Left cardiac atrium (tissue), 4 donors: ENCODE data around the gene ETNK2. TPM values are rescaled to one million over a fixed set of nuclear protein-coding genes. Genes with fewer than 3 reads are reported as not detected.
A peak's percentile ranks its signal among the peaks of the same experiment; 100 is the strongest.
"Not testable (repeated sequence)": the region's sequence is repeated elsewhere in the genome, so short reads cannot be mapped to it uniquely, and the experiment has no call there.

ENCODE experiments used
- ATAC-seq, 2 donors: fragments of 200-7000 bp; cut with Tn5 transposase; one replicate each; pipeline ENCODE4 v1.9.1; 2020; ENCODE audit warnings: mild to moderate bottlenecking in 2 of 2, moderate library complexity in 2 of 2
- DNase-seq: peaks from one replicate; pipeline ENCODE4 v3.0.0-alpha.2; 2020
- intact Hi-C, 2 donors: fragments of 100-400 bp; cut with DNase I; formaldehyde crosslinking; loops; one replicate each; pipeline versions ENCODE4 v1.14.1 to v1.15.1; 2022 to 2023
- total RNA-seq, 2 donors: library from RNA; stranded (reverse); fragmentation: NEBNext Ultra II Directional; extraction: Animal tissue kit (Norgen Biotek cat#: 25700); gene quantifications; one replicate each; pipeline ENCODE4 v1.2.1, GENCODE V29; 2021
- donor health status: DM: no; HTN: yes; CAD: no.
- donor health status: DM: no; HTN: yes; CAD: no; lungs with severe emphysema.
- donor health status: DM: yes; HTN: yes; CAD: no.
- donor health status: Dilated cardiomyopathy.

The ETNK2 gene
- total RNA-seq, 2 donors from 2014 or later: 5.3 to 6.2 TPM

DNA sequence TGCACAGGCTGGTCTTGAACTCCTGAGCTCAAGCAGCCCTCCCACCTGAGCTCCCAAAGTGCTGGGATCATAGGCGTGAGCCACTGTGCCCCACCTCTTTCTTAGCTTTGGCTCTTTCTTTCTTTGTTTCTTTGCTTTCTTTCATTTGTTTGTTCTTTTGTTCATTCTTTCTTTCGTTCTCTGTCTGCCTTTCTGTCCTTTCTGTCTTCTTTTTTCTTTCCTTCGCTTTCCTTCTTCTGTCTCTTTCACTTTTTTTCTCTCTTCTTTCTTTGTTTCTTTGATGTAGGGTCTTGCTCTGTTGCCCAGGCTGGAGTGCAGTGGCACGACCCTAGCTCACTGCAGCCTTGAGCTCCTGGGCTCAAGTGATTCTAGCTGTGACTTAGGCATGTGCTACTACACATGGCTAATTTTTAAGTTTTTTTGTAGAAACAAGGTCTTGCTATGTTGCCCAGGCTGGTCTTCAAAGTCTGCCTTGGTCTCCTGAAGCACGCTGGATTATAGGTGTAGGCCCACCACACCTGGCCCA, 60.0 kb downstream of the ETNK2 start:
- no peak for DNase-seq
- intact Hi-C loops: no loop called here
- no peak for ATAC-seq

DNA sequence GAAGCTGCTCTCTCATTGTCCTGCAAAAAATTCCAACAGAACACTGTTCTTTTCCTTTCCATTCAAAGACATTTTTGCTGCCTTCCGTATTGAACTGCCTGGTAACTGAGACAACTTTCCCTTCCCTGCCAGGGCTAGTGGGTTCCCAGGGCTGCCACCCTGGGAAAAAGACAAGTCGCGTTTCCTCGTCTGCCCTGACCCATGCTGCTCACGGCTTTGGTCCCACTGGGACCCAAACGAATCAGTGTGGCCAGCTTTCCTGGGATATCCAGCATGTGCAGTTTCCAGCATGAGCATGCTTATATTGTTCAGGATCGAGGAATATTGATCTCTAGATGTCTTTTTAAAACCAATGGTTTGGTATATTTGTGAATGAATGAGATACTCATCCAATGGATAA, 60.8 kb downstream of the ETNK2 start:
- DNase-seq (no peak), ATAC-seq (no peak)
- intact Hi-C loops: no loop called here

DNA sequence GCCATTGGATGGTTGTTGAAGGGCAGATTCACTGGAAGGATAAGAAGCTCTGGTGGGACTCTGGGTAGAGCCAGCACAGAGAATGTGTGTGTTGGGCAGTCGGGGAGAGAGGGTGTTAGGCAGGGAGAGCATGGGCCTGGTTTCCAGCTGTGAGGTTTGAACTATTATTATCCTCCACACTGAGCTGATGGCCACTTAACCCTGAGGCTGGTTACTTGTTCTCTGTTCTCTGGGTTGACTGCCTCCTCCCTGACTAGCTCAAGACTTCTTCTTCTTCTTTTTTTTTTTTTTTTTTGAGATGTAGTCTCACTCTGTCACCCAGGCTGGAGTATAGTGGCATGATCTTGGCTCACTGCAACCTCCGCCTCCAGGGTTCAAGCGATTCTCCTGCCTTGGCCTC, 61.7 kb downstream of the ETNK2 start:
- ATAC-seq, DNase-seq, intact Hi-C loops: not testable (repeated sequence)

DNA sequence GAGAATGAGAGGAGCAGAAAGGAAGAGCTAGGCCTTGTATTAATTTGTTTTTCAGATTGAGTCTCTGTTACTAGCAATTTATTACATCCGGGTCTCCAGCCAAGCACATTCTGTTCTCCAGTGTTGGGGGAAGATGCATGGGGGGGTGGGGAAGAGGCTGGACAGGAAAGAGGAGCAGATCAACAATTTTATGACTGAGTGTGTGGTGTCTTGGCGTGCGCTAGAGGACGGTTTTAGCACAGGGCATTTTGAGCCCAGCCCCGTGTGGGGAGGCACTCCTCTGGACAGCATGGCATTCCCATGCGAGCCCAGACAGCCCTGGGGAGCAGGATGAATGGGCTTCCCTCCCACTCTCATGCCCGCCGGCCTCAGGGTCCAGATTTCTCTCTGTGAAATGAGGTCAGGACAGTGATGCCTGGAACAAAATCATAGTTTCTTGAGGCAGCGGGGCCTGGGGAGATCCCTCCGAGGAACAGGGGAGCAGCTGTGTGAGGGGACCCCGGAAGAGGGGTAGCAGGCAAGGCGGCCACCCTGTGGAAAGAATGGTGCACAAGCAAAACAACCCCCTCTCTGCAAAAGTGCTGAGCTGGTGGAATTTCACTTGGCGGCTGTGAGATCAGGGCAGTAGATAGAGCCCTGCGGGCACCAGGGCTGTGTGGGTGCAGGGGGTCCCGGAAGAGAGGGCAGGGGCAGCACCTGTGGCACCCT, 62.6 kb downstream of the ETNK2 start:
- intact Hi-C loops: no loop called here
- DNase-seq (no peak), ATAC-seq (peak; percentile 36 to 59)

- no peak for ATAC-seq
- intact Hi-C loops: no loop called here
- no peak for DNase-seq
Measured at GRCh38 chr1:204088596-204088995, 63.2 kb downstream of the ETNK2 start.

GRCh38 chr1:204087893-204088528, 63.8 kb downstream of the ETNK2 start:
- no peak for ATAC-seq
- intact Hi-C loops: no loop called here
- peak; percentile 51 for DNase-seq

GRCh38 chr1:204087181-204087892, 64.5 kb downstream of the ETNK2 start:
- intact Hi-C loops: no loop called here
- DNase-seq: no peak
- no peak for ATAC-seq

GRCh38 chr1:204085876-204086275, 66.0 kb downstream of the ETNK2 start:
- ATAC-seq (no peak), DNase-seq (no peak)
- intact Hi-C loops: no loop called here

GRCh38 chr1:204084247-204084772, 67.5 kb downstream of the ETNK2 start:
- no peak for DNase-seq
- ATAC-seq: no peak
- intact Hi-C loops: no loop called here

- ATAC-seq: no peak
- no peak for DNase-seq
- intact Hi-C loops: no loop called here
Measured at GRCh38 chr1:204083491-204083890, 68.4 kb downstream of the ETNK2 start.

- ATAC-seq: no peak
- intact Hi-C loops: no loop called here
- no peak for DNase-seq
Measured at GRCh38 chr1:204081791-204082513, 69.9 kb downstream of the ETNK2 start.

GRCh38 chr1:204081164-204081790, 70.6 kb downstream of the ETNK2 start:
- intact Hi-C loops: no loop called here
- no peak for ATAC-seq
- DNase-seq: no peak

Other genes starting within 250 kb of the ETNK2 start
- 10 to 100 TPM; 14.0 to 14.4 TPM for gene SOX13, start 78.9 kb downstream of the ETNK2 start, total RNA-seq
- not detected for gene REN, start 14.3 kb upstream of the ETNK2 start, total RNA-seq
- gene KISS1, start 44.4 kb upstream of the ETNK2 start, total RNA-seq: not detected
- not detected for gene GOLT1A, start 61.9 kb upstream of the ETNK2 start, total RNA-seq
- 10 to 100 TPM; 14.1 to 19.8 TPM for gene PLEKHA6, start 207.9 kb upstream of the ETNK2 start, total RNA-seq